Epithelial cell of proximal tubule (primary cell): ENCODE results near the gene TMEM208. TPM values are rescaled to one million over a fixed set of nuclear protein-coding genes. Genes with fewer than 3 reads are reported as not detected.

Experiments
- DNase-seq: peaks from one replicate; pipeline ENCODE4 v3.0.0-alpha.2; 2011; ENCODE audit warnings: low read depth
- H3K4me3 ChIP-seq: 2 replicates; pipeline ENCODE4 v1.5.1; 2011; ENCODE audit warnings: low read depth, mild to moderate bottlenecking, low read length
- total RNA-seq: library from RNA; depleted of rRNA; stranded (reverse); fragments of >200 nt; gene quantifications from 2 replicates; pipeline ENCODE4 v1.2.3, GENCODE V29; 2015
- TF ChIP-seq, protein P1 (sequence below): conservative IDR thresholded peaks from 2 replicates; pipeline ENCODE4 v1.5.1; 2012; ENCODE audit warnings: low read depth, mild to moderate bottlenecking, low read length

TMEM208 gene
- total RNA-seq, 1 donor from 2014 or later = 54.8 TPM

DNA sequence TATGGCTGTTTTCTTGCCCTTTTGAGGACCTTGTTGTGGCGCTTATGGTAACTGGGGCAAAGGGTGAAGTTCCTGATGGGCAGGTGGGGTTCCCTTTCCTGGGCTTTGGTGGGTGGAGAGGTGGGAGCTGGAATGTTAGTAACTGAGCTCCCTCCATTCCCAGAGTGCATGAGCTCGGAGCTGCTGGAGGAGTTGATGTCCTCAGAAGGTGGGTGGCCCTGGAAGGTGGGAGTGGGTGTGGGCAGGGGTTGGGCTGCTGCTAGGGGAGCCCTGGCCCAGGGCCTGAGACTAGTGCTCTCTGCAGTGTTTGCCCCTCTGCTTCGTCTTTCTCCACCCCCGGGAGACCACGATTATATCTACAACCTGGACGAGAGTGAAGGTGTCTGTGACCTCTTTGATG is 29.2 kb upstream of the TMEM208 start:
- TF ChIP-seq, protein P1, sequence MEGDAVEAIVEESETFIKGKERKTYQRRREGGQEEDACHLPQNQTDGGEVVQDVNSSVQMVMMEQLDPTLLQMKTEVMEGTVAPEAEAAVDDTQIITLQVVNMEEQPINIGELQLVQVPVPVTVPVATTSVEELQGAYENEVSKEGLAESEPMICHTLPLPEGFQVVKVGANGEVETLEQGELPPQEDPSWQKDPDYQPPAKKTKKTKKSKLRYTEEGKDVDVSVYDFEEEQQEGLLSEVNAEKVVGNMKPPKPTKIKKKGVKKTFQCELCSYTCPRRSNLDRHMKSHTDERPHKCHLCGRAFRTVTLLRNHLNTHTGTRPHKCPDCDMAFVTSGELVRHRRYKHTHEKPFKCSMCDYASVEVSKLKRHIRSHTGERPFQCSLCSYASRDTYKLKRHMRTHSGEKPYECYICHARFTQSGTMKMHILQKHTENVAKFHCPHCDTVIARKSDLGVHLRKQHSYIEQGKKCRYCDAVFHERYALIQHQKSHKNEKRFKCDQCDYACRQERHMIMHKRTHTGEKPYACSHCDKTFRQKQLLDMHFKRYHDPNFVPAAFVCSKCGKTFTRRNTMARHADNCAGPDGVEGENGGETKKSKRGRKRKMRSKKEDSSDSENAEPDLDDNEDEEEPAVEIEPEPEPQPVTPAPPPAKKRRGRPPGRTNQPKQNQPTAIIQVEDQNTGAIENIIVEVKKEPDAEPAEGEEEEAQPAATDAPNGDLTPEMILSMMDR = no peak
- no peak overlapping the region for H3K4me3 ChIP-seq
- no peak for DNase-seq

DNA sequence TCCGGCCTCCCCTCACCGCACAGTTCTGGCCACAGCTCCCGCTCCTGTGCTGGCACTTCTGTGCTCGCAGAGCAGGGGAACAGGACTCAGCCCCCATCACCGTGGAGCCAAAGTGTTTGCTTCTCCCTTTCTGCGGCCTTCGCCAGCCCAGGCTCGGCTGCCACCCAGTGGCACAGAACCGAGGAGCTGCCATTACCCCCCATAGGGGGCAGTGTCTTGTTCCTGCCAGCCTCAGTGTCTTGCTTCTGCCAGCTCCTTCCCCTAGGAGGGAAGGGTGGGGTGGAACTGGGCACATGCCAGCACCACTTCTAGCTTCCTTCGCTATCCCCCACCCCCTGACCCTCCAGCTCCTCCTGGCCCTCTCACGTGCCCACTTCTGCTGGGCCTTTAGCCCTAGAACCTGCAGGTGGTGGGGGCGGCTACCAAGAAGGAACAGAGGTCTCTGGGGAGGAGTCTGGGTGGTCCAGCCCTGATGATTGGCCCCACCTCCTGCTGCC is 28.6 kb upstream of the TMEM208 start:
- no peak for DNase-seq
- H3K4me3 ChIP-seq = no peak overlapping the region
- TF ChIP-seq, protein P1 = peak; percentile 94

DNA sequence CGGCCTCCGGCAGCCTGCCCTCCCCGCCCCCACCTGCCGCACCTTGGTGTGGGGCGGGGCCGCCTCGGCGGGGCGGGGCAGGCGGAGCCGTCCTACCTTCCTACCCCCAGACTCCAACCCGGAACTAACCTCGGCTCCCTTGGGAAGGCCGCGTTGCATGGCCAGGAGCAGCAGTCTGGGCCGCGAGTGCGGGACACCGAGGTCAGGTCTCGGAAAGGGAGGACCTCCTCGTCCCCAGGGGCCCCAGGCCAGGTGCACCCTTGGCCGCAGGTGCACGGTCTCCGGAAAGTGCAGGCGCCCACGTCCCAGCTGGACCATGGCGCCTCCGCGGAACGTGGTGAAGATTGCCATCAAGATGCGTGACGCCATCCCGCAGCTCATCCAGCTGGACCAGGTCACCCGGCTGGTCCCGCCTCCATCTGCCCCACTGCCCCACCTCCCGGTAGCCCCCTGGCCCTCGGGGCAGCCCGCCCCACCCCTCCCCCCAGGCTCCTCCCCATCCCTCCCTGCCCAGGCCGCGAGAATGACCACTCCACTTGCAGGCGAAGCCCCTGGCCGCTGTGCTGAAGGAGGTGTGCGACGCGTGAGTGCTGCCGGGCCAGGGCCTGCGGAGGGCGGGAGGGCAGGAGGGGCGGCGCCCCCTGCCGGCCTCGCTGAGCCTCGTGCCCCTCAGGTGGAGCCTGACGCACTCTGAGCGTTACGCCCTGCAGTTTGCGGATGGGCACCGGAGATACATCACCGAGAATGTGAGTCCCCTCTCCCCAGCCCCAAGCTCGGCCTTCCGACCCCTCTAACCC is 27.7 kb upstream of the TMEM208 start, which contains the start of gene ELMO3:
Gene ELMO3, plus strand, starts transcription at position 121 of the 797 bp plus-strand sequence. Its CDS starts 196 bp downstream, at position 317.
- H3K4me3 ChIP-seq = peak within 1 kb of the TSS; percentile 43
- DNase-seq = no peak
- TF ChIP-seq, protein P1 = peak; percentile 60

DNA sequence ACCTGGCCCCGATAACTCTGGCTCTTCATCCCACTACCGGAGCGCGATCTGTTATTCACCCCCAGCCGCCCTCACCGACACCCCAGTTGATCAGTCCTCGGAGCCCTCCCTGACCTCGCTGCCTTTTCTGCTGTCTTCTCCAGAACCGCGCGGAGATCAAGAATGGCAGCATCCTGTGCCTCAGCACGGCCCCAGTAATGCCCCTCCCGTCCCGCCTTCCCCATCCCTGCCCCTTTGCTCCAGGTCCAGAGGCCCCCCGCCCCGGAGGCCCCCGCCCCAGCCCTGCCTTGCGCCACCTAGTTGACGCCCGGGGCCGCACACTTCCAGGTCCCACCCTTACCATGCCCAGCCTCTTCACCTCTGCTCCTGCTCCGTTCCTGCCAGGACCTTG is 27.1 kb upstream of the TMEM208 start:
- TF ChIP-seq, protein P1 = no peak
- DNase-seq = no peak
- peak overlapping the region; percentile 43 for H3K4me3 ChIP-seq

DNA sequence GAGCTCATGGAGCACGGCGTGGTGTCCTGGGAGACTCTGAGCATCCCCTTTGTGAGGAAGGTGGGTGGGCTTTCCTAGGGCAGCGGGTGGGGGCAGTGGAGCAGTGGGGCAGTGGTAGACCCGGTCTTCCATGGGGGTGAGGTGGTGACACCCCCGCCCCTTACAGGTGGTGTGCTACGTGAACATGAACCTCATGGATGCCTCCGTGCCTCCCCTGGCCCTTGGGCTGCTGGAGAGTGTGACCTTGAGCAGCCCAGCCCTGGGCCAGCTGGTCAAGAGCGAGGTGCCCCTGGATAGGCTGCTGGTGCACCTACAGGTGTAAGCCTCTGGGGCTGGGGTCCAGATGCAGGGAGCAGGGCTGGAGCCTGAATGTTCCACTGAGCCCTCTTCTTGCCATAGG is 26.4 kb upstream of the TMEM208 start:
- no peak overlapping the region for H3K4me3 ChIP-seq
- TF ChIP-seq, protein P1 = no peak
- DNase-seq = no peak

DNA sequence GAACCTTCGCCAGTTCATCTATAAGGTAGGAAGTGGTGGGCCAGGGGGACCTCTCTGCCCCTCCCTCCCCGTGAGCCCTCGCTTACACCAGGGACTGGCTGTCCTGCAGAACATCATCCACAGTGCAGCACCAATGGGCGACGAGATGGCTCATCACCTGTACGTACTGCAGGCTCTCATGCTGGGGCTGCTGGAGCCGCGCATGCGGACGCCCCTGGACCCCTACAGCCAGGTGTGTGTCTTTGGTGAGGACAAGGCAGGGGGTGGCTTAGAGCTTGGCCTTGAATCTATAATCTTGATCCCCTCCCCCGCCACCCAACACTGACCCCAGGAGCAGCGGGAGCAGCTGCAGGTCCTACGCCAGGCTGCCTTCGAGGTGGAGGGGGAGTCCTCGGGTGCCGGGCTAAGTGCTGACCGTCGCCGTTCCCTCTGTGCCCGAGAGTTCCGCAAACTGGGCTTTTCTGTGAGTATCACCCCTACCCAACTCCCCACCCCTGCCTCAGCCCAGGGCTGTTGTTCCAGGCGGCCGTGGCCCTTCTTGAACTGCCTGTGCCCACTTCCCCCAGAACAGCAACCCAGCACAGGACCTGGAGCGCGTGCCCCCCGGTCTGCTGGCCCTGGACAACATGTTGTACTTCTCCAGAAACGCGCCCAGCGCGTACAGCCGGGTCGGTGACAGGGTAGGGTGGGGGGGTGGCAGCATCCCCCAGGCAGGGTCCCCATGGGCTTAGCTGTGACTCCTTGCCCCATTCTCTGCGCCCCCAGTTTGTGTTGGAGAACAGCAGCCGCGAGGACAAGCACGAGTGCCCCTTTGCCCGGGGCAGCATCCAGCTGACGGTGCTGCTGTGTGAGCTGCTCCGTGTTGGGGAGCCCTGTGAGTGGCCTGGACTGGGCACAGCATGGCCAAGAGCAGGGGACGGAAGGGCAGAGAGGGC is 25.3 kb upstream of the TMEM208 start:
- TF ChIP-seq, protein P1 = no peak

More for the DNA sequence above, 25.3 kb upstream of the TMEM208 start:
- DNase-seq = no peak
- H3K4me3 ChIP-seq = no peak overlapping the region
